NCI-H187 (cell line): Measurements from ENCODE around the gene C22orf39.

Source experiments
- DNase-seq, 2 experiments: peaks; one replicate each; lab custom pipeline; 2025; lab: John Stamatoyannopoulos, UW

C22orf39 gene

DNA sequence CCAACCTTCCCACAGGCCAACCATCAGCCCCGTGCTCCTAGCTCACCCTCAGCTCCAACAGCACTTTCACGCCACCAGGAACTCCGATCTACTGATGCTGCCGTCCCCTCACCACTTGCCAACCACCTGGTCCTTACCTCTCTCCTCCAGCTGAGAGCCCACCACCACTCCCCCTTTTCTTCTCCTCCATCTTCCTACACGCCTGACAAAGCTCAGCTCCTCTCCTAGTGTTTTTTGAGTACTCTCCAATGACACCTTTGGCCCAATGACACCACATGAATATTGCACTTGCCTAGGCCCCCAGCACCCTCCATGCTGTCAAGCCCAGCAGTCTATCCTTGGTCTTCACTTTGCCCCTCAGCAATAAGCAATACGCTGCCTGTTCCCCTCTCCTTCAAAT is 46.6 kb downstream of the C22orf39 start:
- no peak for DNase-seq

DNA sequence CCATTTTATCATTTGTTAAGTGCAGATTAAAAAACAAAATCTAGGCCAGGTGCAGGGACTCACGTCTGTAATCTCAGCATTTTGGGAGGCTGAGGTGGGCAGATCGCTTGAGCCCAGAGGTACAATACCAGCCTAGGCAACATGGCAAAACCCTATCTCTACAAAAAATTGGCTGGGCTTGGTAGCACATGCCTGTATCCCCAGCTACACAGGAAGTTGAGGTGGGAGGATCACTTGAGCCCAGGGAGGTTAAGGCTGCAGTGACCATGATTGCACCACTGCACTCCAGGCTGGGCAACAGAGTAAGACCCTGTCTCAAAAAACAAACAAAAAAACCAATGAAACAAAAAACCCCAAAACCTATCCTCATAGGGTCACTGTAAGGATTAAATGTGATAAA is 48.9 kb downstream of the C22orf39 start:
- no peak for DNase-seq

DNA sequence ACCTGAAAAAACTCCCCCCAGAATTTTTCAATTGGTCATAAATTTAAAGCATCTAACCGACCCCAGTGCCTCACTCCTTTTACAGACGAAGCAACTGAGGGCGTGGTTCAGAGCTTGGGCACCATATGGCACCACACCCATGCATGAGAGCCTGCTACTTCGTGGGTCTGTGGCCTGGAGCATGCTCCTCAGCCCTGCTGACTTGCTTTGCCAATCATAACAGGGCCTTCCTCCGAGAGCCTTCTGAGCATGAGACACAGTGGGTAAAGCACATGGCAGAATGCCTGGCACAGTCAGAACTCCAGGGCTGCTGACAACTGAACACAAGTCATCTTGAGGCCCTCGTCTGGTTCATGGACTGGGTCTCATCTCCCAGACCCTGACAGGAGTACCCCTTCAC is 49.3 kb downstream of the C22orf39 start:
- DNase-seq = no peak

DNA sequence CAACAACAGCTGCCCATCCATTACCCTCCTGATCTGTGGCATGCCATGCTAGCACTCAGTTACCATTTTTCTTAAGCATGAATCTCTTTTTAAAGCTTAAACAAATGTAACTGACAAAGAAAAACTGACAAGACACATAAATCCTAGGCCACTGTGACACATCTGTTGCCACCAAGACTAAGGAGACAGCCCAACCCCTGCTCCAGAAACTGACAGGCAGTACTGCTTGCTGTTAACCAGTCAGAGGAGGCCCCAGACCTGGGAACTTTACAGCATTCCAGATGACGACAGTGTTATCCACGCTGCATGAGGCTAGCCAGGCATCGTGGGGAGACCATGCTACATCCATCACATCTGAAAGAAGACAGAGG is 49.8 kb downstream of the C22orf39 start:
- DNase-seq = no peak

DNA sequence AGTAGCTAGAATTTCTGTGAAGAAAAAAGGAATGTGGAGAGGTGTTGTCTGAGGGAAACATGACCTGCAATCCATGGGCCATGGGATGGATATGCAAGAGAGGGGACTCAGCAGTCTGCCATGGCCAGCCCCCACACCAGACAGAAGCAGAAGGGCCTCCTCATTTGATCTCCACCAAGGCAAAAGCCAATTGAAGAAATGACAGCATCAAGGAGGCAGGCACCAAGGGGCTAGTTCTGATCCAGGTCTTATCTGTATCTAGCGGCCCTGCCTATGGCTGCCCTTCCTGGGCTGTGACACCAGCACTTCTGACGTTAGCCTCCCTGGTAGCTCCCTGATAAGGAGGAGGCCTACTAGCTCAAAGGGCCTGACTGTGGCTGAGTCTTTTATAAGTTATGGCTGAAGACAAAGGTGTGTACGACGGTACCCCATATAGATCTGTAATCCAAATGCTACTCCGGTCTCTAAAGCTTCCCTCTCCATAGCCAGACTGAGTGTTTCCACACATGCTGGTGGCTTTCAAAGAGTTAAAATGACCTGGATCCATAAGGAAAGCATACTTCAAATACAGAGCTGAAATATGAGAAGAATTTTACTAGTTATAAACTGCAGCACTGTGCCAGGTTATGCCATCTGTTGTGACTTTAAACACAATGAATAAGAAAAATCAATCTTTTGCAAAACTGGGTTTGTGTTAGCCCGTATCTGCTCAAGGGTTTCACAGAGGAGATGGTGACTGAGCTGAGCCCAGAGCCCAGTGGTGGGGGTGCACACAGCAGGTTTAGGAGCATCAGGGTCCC is 50.4 kb downstream of the C22orf39 start:
- no peak for DNase-seq

GRCh38 chr22:19396561-19396933 is 51.0 kb downstream of the C22orf39 start:
- no peak for DNase-seq

DNA sequence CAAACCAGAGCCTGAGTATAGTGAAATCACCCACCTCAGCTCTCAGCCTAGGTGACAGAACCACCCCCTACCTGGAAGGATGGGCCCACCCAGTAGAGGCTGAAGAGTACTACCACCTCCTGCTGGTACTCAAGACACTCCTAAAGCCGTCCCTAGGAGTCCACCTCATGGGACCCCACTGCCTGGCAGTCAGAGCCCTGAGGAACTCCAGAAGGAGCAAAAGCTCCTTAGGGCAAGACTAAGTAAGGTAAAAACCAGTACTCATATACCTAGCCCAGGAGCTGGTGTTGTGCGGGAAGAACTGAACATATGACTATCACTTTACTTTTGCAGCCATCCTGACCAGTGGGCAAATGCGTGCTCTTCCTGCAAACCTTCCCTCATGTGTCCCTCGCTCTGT is 52.2 kb downstream of the C22orf39 start:
- no peak for DNase-seq

GRCh38 chr22:19394274-19395050 is 53.0 kb downstream of the C22orf39 start:
- no peak for DNase-seq

GRCh38 chr22:19393704-19394103 is 53.8 kb downstream of the C22orf39 start:
- no peak for DNase-seq
